Activated naive CD8-positive, alpha-beta T cell (primary cell): ENCODE data around the gene NEIL3.

ENCODE experiments used
- H3K27ac Mint-ChIP-seq: one replicate; pipeline ENCODE4 v1.8.0; 2021; ENCODE audit warnings: mixed read lengths
- H3K27me3 Mint-ChIP-seq: one replicate; pipeline ENCODE4 v1.8.0; 2021; ENCODE audit warnings: mixed read lengths
- H3K36me3 Mint-ChIP-seq: one replicate; pipeline ENCODE4 v1.8.0; 2021; ENCODE audit warnings: mixed read lengths
- H3K4me1 Mint-ChIP-seq: one replicate; pipeline ENCODE4 v1.8.0; 2021; ENCODE audit warnings: low read depth, mixed read lengths
- H3K4me3 Mint-ChIP-seq: one replicate; pipeline ENCODE4 v1.8.0; 2021; ENCODE audit warnings: mild to moderate bottlenecking, mixed read lengths
- H3K9me3 Mint-ChIP-seq: one replicate; pipeline ENCODE4 v1.8.0; 2021; ENCODE audit warnings: low read depth, mixed read lengths

The NEIL3 gene

DNA sequence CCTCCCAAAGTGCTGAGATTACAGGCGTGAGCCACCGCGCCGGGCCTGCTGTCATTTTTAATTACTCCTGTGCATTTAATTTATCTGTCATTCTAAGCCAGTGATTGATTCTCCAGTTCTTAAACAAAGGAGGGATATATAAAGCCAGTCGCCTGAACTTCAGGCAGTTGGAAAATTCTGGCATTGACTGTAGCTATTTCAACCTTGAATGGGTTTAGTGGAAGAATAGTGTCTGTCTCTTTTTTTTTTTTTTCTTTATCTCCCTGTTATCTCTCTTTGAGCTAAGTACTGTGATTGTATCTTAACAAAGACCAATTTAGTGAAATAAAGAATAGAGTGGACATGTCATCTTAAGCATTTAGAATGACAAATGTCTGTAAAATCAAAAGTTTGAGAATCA, 11.0 kb downstream of the NEIL3 start:
- no peaks in the 10 kb centered on the region for H3K27me3 Mint-ChIP-seq
- no peak overlapping the region for H3K27ac Mint-ChIP-seq
- H3K36me3 Mint-ChIP-seq = no peaks in the 10 kb centered on the region
- peaks cover 24% of the 10 kb centered on the region for H3K4me1 Mint-ChIP-seq
- H3K4me3 Mint-ChIP-seq = no peak overlapping the region
- no peaks in the 10 kb centered on the region for H3K9me3 Mint-ChIP-seq

DNA sequence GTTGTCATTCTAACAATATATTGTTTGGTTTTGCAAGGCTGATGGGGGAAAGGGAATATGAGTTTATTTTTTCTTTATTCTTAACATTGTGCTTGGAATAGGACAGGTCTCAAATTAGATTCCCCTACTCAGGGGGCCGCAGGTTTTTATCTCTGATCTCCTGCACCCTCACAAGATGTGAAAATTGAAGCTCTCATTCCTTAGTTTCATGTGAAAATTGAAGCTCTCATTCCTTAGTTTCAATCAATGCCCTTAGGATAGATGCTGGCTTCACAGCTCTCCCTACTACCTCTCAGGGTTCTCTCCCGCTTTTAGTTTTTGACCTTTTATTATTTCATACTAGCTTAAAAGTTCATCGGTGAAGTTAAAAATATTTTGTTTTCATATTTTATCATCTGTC, 12.0 kb downstream of the NEIL3 start:
- Mint-ChIP-seq H3K4me3 (no peak overlapping the region), H3K9me3 (no peaks in the 10 kb centered on the region), H3K27ac (no peak overlapping the region), H3K4me1 (peaks cover 15% of the 10 kb centered on the region), H3K36me3 (no peaks in the 10 kb centered on the region), H3K27me3 (no peaks in the 10 kb centered on the region)

DNA sequence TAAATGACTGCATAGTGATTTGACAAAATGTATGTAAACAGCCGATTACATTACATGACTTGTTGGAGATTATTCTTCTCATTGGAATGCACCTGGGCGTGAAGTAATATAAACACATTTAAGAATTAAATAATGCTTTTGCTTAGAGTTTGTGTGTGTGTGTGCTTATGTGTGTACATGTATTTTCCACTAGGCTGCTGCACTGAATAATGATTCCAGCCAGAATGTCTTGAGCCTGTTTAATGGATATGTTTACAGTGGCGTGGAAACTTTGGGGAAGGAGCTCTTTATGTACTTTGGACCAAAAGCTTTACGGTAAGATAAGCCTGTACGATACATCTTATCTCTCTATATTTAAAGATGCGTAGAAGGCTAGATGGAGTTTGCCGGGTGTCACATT, 12.6 kb downstream of the NEIL3 start:
- H3K4me3 Mint-ChIP-seq = no peak overlapping the region
- peaks cover 11% of the 10 kb centered on the region for H3K4me1 Mint-ChIP-seq
- no peaks in the 10 kb centered on the region for H3K36me3 Mint-ChIP-seq
- H3K27me3 Mint-ChIP-seq = no peaks in the 10 kb centered on the region
- no peak overlapping the region for H3K27ac Mint-ChIP-seq
- no peaks in the 10 kb centered on the region for H3K9me3 Mint-ChIP-seq

DNA sequence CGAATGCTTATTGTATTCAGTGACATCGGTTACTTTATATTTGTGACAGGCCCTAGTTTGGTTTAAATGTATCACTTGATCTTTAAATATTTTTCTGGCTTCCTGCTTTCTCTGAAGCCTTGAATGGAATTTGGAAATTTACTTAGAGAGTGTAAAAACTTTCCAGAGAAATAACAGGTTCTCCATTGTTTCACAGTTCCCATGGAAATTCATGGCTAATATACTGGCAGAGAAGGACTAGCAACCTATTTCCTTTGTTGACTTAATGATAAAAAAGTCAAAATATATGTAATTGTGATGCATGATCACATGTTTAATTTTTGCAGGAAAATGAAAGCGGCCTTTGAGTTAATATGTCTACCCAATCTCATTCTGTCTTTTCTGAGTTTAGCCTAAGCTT, 13.2 kb downstream of the NEIL3 start:
- Mint-ChIP-seq H3K27ac (no peak overlapping the region), H3K4me3 (no peak overlapping the region), H3K36me3 (no peaks in the 10 kb centered on the region)

DNA sequence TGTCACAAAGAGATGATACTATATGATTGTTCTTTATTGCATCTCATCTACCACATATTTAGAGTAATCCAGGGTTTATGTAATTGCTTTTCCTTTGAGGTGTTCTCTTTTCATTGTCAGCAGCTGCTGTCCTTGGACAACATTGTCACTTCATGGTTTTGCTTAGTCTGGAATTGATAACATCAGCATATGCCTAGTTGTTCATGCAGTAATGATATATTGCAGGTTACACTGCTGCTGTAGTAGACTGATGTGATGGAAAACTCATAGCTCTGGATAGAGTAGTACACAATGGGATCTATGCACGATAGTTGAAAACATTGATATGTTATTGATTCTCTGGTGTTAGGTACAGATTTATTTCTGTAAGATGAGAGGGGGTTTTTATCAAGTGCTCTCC, 13.7 kb downstream of the NEIL3 start:
- Mint-ChIP-seq H3K27me3 (no peaks in the 10 kb centered on the region), H3K4me1 (peaks cover 11% of the 10 kb centered on the region), H3K27ac (no peak overlapping the region), H3K36me3 (no peaks in the 10 kb centered on the region), H3K4me3 (no peak overlapping the region), H3K9me3 (no peaks in the 10 kb centered on the region)

More for the DNA sequence above, 13.2 kb downstream of the NEIL3 start:
- Mint-ChIP-seq H3K27me3 (no peaks in the 10 kb centered on the region), H3K4me1 (peaks cover 11% of the 10 kb centered on the region), H3K9me3 (no peaks in the 10 kb centered on the region)

DNA sequence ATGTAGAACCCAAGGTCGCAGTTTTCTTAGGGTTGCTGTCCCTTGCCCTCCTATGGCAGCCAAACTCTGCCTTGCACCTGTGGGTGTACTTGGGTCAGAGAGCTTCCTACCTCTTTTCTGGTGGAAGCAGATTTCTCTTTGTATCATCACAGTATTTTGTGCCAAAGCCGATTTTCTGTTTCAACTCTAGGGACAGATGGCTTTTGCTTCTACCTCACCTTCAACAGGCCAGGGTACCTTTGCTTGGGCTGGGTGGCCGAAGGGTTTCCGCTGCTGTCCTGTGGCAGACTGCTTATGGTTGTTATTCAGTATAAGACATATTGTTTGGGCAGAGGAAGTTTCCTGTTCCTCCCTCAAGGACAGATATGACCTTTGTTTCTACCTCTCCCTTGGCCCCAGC, 22.4 kb downstream of the NEIL3 start:
- peaks cover 2% of the 10 kb centered on the region for H3K36me3 Mint-ChIP-seq
- H3K4me1 Mint-ChIP-seq = peaks cover 2% of the 10 kb centered on the region
- no peak overlapping the region for H3K4me3 Mint-ChIP-seq
- H3K27me3 Mint-ChIP-seq = no peaks in the 10 kb centered on the region
- peaks cover 4% of the 10 kb centered on the region for H3K9me3 Mint-ChIP-seq
- no peak overlapping the region for H3K27ac Mint-ChIP-seq

DNA sequence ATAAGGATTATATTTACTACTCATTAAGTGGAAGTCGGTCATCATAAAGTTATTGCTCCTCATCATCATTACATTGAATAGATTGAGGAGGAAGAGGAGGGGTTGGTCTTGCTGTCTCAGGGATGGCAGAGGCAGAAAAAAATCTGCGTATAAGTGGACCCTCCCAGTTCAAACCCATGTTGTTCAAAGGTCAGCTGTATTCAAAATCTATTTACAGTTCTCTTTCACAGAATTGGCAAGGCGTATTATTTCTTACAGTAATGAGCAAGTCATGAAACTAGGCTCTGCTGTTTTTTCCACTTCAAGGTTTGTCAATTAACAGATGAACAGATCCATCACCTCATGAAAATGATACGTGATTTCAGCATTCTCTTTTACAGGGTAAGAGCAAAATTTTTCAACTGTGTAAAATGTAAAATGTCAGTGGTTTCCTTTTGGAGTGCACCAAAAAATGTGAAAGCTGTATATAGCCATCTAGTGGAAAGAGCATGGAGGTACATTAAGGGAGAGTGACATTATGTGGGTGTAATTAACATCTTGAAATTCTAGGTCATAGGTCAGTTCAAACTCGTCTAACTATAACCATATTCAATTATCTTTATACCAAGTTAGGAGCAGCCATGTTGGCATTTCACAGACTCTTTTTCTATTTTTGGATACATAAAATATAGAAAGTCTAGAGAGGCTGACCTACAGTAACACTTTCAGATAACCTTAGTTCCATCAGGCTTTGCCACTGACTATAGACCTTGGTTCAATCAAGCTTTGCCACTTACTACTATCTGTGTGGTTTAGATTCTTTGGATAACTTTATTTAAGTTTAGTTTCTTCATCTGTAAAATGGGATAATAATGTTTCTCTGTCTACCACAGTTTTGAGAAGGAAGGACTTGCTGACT, 30.1 kb downstream of the NEIL3 start:
- no peaks in the 10 kb centered on the region for H3K4me1 Mint-ChIP-seq
- H3K27me3 Mint-ChIP-seq = no peaks in the 10 kb centered on the region
- no peak overlapping the region for H3K27ac Mint-ChIP-seq
- no peaks in the 10 kb centered on the region for H3K9me3 Mint-ChIP-seq
- H3K4me3 Mint-ChIP-seq = no peak overlapping the region
- no peaks in the 10 kb centered on the region for H3K36me3 Mint-ChIP-seq

DNA sequence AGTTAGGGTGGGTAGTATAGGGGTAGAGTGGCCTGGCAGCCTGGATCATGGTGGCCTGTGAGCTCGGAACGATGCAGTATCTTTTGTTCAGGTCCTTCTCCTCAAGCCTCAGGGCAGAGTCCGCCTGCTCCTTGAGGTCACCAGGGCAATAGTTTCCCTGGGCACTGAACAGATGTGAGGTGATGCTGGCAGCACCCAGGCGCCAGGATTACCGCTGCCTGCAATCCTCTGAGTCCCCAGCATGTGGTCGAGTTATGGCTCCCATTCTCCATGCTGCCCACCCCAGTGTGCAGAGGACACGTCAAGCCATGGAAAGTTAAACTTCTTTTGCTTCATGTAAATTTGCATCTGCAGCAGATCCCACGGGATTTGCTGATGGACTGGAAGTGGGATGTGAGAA, 38.7 kb downstream of the NEIL3 start:
- no peak overlapping the region for H3K27ac Mint-ChIP-seq
- no peaks in the 10 kb centered on the region for H3K4me1 Mint-ChIP-seq
- no peaks in the 10 kb centered on the region for H3K27me3 Mint-ChIP-seq
- H3K36me3 Mint-ChIP-seq = no peaks in the 10 kb centered on the region
- no peaks in the 10 kb centered on the region for H3K9me3 Mint-ChIP-seq
- H3K4me3 Mint-ChIP-seq = no peak overlapping the region

DNA sequence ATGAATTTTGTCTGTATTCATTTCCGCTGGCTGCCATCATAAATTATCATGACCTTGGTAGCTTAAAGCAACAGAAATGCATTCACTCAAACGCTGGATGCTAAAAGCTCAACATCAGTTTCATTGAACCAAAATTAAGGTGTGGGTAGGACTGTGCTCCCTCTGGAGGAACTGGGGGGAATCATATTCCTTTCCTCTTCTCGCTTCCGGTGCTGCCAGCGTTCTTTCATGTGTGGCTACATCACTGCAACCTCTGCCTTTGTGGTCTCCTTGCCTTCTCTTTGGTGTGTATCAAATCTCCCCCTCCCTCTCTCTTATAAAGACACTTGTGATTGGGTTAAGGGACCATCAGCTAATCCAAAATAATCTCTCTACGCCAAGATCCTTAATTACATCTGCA, 39.5 kb downstream of the NEIL3 start:
- H3K9me3 Mint-ChIP-seq = no peaks in the 10 kb centered on the region
- H3K27me3 Mint-ChIP-seq = no peaks in the 10 kb centered on the region
- H3K27ac Mint-ChIP-seq = no peak overlapping the region
- no peaks in the 10 kb centered on the region for H3K4me1 Mint-ChIP-seq
- H3K36me3 Mint-ChIP-seq = no peaks in the 10 kb centered on the region
- H3K4me3 Mint-ChIP-seq = no peak overlapping the region

DNA sequence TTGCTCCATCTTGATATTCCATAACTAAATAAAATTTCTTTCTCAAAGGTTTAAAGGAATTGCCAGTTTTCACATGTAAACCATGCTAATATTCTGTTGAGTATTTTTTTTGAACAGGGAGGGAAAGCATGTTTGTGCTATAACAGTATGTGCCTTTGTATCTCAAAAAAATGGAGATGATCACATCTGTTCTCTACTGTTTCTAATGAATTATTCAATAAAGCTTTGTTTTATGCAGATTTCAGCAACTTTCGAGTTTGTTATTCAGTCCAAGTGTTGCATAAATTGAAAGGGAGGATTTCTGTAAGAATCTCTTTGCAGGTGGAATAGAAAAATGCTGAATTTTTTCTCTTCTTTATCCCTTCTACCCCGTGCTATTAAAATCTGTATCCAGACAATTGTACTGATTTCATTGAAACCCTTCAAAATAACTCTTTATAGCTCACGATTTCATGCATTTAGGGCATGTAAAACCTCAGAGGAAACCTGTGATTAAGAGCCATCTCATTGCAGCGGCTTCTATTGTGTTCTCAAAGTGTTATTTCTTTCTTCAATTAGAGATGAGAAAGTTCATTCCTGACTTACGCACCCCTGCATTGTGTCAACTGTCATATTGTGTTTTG, 42.1 kb downstream of the NEIL3 start:
- Mint-ChIP-seq H3K4me3 (no peak overlapping the region), H3K4me1 (no peaks in the 10 kb centered on the region), H3K27ac (no peak overlapping the region), H3K27me3 (no peaks in the 10 kb centered on the region), H3K9me3 (no peaks in the 10 kb centered on the region), H3K36me3 (no peaks in the 10 kb centered on the region)

DNA sequence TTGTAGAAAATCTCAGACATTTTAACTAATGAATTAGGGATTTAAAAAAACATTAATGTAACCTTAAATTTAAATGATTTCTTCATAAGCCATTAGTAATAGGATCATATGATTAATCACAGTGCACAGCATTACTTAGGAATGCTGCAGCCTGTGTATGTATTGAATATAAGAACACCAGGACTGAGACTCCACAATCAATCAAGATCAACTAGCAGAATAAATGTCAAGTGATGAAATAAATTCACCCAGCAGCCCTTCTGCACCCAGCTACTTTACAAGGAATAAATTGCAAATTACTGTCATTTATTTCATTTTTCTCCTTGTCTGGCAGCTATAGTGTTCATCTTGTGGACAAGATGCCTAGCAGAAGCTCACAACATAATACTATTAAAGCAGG, 46.5 kb downstream of the NEIL3 start:
- Mint-ChIP-seq H3K9me3 (no peaks in the 10 kb centered on the region), H3K27me3 (no peaks in the 10 kb centered on the region), H3K4me3 (no peak overlapping the region), H3K27ac (no peak overlapping the region), H3K4me1 (no peaks in the 10 kb centered on the region), H3K36me3 (no peaks in the 10 kb centered on the region)

DNA sequence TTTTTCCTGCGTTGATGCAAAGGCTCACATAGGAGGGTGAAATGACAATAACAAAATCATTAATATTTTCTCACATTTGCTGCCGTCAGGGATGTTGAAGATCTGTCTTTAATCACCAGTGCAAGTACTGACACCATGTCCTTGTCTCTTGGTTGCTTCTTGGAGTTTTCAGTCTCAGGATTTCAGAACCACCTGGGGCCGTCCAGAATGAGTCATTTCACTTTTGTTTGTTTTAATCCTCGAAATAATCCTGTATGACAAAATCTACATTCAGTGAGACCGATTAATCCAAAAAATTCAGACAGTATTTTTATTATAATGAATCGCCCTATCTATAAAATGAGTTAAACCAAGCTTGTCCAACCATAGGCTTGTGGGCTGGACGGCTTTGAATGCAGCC, 47.2 kb downstream of the NEIL3 start:
- Mint-ChIP-seq H3K4me3 (no peak overlapping the region), H3K36me3 (no peaks in the 10 kb centered on the region), H3K9me3 (no peaks in the 10 kb centered on the region), H3K27ac (no peak overlapping the region), H3K27me3 (no peaks in the 10 kb centered on the region), H3K4me1 (no peaks in the 10 kb centered on the region)

DNA sequence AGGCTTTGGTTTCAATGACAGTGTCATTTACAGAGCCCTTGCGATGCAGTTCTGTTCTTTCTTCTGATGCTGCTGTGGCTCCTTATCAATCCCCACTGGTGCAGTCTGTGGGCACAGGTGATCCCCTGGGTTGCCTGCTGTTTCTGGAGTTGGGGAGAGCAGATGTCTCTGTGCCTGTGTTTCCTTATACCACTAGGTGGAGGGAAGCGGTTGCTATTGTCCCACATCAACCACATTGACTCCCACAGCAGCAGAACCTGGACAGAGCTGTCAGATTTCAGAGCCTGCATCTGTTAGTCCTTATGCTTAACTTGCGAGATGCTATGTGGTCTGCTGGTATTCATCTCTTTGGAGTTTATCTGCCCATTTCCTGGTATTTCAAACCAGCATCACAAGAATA, 57.7 kb downstream of the NEIL3 start:
- H3K27ac Mint-ChIP-seq = no peak overlapping the region
- no peaks in the 10 kb centered on the region for H3K27me3 Mint-ChIP-seq
- peaks cover 2% of the 10 kb centered on the region for H3K36me3 Mint-ChIP-seq
- H3K9me3 Mint-ChIP-seq = no peaks in the 10 kb centered on the region
- H3K4me3 Mint-ChIP-seq = no peak overlapping the region
- no peaks in the 10 kb centered on the region for H3K4me1 Mint-ChIP-seq

DNA sequence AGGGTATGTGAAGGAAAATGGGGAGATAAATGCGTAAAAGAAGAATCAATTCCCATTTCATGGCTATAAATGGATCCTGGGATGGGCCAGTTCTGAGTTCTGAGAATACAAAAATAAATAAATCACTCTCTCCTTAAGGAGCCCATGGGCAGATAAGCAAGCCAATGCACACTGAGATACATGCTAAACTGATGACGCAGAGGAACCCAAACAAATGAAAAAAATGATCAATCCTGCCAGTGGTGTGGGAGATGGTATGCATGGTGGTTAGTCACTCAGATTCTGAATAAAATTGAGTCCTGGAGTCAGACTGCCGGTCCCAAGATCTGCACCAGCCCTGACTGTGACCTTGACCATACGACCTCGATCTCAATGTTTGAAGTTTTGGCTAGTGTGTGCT, 59.7 kb downstream of the NEIL3 start:
- no peaks in the 10 kb centered on the region for H3K4me1 Mint-ChIP-seq
- H3K36me3 Mint-ChIP-seq = peaks cover 2% of the 10 kb centered on the region
- H3K4me3 Mint-ChIP-seq = no peak overlapping the region
- no peaks in the 10 kb centered on the region for H3K27me3 Mint-ChIP-seq
- no peak overlapping the region for H3K27ac Mint-ChIP-seq
- H3K9me3 Mint-ChIP-seq = no peaks in the 10 kb centered on the region

DNA sequence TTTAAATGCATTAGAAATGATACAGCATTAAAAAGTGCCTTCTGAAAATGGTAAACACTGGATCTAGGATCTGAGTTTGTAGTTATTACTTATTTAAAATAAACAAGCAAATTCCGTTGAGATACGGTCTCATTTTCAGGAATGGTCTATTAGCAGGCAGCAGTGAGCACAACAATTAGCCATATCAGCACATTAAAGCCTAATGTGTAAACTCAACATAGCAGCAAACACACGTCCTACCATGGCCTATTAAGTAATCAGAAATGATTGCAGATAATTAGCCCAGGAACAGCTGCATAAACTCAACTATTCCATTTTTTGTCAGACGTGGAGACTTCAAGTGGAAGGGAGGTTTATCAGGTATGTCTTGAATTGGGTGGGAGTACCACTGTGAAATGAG, 61.8 kb downstream of the NEIL3 start:
- Mint-ChIP-seq H3K27ac (no peak overlapping the region), H3K9me3 (no peaks in the 10 kb centered on the region), H3K36me3 (peaks cover 2% of the 10 kb centered on the region), H3K4me3 (no peak overlapping the region), H3K27me3 (no peaks in the 10 kb centered on the region), H3K4me1 (no peaks in the 10 kb centered on the region)

DNA sequence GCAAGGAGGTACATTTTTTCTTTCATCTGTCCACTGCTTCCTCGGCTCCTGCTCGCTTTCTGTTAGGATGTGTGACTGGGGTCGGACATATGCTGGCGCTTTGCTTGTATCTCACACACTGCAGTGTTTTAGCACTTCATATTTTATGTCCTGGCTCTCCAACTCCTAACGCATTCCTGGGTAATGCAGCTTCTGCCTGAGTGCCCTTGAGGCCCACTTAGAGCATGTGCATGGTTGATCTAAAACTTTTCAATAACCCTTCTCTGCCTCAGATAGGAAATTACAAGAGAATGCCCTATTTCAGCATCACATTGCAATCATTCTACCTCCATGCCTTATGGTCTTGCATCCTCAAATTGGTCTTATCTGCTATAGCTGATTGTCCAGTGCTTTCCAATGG, 65.3 kb downstream of the NEIL3 start:
- no peaks in the 10 kb centered on the region for H3K9me3 Mint-ChIP-seq
- H3K4me3 Mint-ChIP-seq = no peak overlapping the region
- no peaks in the 10 kb centered on the region for H3K4me1 Mint-ChIP-seq
- no peaks in the 10 kb centered on the region for H3K27me3 Mint-ChIP-seq
- H3K36me3 Mint-ChIP-seq = peaks cover 2% of the 10 kb centered on the region
- H3K27ac Mint-ChIP-seq = no peak overlapping the region
